Tibial artery (tissue), 4 donors: ENCODE data around the gene RGS2.

Source experiments
- DNase-seq, 2 donors: peaks; one replicate each; pipeline ENCODE4 v3.0.0-alpha.2; 2019
- H3K27ac ChIP-seq, 2 donors: fragments of 200-600 bp; sonication (generic) in 1 of 2; 1 replicate in 1 of 2; 2 replicates in 1 of 2; pipeline ENCODE4 v1.5.1; 2018 to 2019; ENCODE audit warnings: mild to moderate bottlenecking in 1 of 2
- H3K27me3 ChIP-seq, 2 donors: fragments of 200-600 bp; sonication (generic) in 1 of 2; one replicate each; pipeline versions ENCODE4 v1.5.1 to v1.6.0; 2016 to 2019
- H3K36me3 ChIP-seq, 3 donors: fragments of 200-600 bp; sonication (generic) in 2 of 3; one replicate each; pipeline ENCODE4 v1.5.1; 2016 to 2019; ENCODE audit warnings: mild to moderate bottlenecking in 2 of 3
- H3K4me1 ChIP-seq, 4 donors: fragments of 200-600 bp; sonication (generic) in 2 of 4; 1 replicate in 3 of 4; 2 replicates in 1 of 4; pipeline ENCODE4 v1.5.1; 2016 to 2019
- H3K4me3 ChIP-seq, 2 donors: fragments of 200-600 bp; sonication (generic) in 1 of 2; 1 replicate in 1 of 2; 2 replicates in 1 of 2; pipeline ENCODE4 v1.5.1; 2018 to 2019; ENCODE audit warnings: mild to moderate bottlenecking in 2 of 2
- H3K9me3 ChIP-seq, 3 donors: fragments of 200-600 bp; sonication (generic) in 1 of 3; one replicate each; pipeline ENCODE4 v1.5.1; 2016 to 2019
- CTCF ChIP-seq, 2 experiments: fragments of 200-600 bp in 1 of 2; fragments of 450-650 bp in 1 of 2; IDR thresholded peaks; one replicate each; pipeline ENCODE4 v1.5.1; 2017 to 2019; ENCODE audit warnings: antibody characterized with exemption in 2 of 2, mild to moderate bottlenecking in 1 of 2, moderate library complexity in 1 of 2
- intact Hi-C: fragments of 100-400 bp; cut with DNase I; formaldehyde crosslinking; loops from one replicate; pipeline ENCODE4 v1.15.0; 2023; ENCODE audit warnings: low total_unique reads

The RGS2 gene

DNA sequence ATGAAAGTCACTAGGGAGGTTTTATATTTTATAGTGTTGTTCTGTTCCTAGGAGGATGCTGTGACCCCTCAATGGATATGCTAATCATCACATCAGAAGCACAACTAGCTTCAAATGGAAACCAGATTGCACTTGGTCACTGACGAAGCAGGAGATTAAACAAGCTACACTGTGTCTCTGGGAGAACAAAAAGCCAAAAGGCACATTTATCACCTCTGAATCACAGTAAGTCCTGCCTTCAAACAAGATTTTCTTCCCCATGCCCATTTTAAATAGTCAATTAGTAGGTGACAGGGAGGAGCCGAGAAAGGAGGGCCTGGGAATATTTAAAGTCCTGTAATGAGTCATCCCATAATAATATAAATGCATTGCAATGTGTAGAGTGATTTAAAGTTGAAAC, 38.1 kb downstream of the RGS2 start:
- peaks cover 0 to 9% (median 2%) of the 10 kb centered on the region in 4 donors for H3K4me1 ChIP-seq
- intact Hi-C loops: no loop called here
- H3K36me3 ChIP-seq: no peaks in the 10 kb centered on the region
- no peaks in the 10 kb centered on the region for H3K9me3 ChIP-seq
- TF ChIP-seq CTCF (IDR thresholded peaks at IDR 0.05): no peak
- H3K27ac ChIP-seq: no peak overlapping the region
- no peak overlapping the region for H3K4me3 ChIP-seq
- DNase-seq: no peak
- no peaks in the 10 kb centered on the region for H3K27me3 ChIP-seq

- Histone ChIP-seq H3K9me3 (no peaks in the 10 kb centered on the region), H3K27ac (no peak overlapping the region), H3K36me3 (no peaks in the 10 kb centered on the region), H3K4me3 (no peak overlapping the region), H3K4me1 (peaks cover 0 to 9% (median 2%) of the 10 kb centered on the region in 4 donors), H3K27me3 (no peaks in the 10 kb centered on the region)
- no peak for DNase-seq
- intact Hi-C loops: no loop called here
- TF ChIP-seq CTCF (IDR thresholded peaks at IDR 0.05): no peak
Observed at GRCh38 chr1:192849011-192849410, 40.2 kb downstream of the RGS2 start.

DNA sequence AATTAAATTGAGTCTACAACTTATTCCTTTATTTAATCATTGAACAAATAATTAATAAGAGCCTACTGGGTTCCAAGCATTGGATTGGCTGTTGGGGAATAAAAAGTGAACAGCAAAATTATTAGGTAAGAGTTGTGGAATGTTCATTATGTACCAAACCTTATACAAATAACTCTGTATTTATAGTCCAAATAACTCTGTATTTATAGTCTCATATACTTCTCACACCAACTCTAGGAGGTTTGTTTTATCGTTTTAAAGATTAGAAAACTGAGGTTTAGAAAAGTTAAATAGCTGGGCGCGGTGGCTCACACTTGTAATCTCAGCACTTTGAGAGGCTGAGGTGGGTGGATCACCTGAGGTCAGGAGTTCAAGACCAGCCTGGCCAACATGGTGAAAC, 40.6 kb downstream of the RGS2 start:
- Histone ChIP-seq H3K4me1 (peaks cover 0 to 5% (median under 1%) of the 10 kb centered on the region in 4 donors), H3K4me3 (no peak overlapping the region), H3K27me3 (no peaks in the 10 kb centered on the region), H3K27ac (no peak overlapping the region), H3K9me3 (no peaks in the 10 kb centered on the region), H3K36me3 (no peaks in the 10 kb centered on the region)
- intact Hi-C loops: no loop called here
- no peak for TF ChIP-seq CTCF (IDR thresholded peaks at IDR 0.05)
- DNase-seq: no peak

DNA sequence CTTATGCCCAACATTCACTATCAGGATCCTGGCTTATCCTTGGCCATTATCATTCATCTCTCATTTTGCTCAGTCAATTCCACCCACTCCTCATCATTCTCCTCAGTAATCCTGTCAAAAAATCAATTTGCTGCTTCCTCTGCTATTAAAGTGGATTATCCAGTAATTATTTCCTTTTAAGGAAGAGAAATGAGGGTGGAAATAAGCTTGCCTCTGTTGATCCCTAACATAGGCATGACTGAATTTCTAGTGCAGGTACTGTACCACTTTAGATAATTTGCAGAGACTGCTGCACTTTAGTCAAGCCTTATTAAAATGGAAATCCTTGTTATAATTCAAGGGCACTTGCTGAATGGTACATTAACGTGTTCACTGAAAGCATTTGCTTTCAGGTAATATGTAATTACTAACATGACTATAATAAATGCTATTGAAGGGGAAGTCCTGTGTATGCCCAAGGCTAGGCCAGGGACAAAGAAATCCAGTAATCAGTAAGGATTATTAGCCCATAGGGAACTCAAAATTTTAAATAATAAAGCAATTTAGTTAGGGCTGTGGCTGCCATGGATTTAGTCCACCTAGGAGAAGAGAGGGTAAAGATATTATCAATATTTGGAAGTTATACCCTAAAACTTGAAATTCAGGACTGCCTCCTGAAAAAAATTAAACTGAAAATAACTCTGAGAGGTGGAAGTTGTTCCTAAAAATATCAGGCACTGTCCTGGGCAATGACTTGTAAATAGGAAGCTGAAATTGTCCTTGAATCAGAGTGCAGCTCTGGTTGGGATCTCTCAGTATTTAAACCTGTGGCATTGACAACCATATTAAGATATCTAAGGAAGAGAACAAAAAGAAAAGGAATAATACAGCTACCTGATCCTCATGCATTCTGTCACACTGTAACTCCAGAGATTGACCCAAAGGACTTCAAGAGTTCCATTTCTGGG, 43.4 kb downstream of the RGS2 start:
- no peak overlapping the region for H3K4me3 ChIP-seq
- no peaks in the 10 kb centered on the region for H3K9me3 ChIP-seq
- no peaks in the 10 kb centered on the region for H3K4me1 ChIP-seq
- H3K27me3 ChIP-seq: no peaks in the 10 kb centered on the region
- no peak for TF ChIP-seq CTCF (IDR thresholded peaks at IDR 0.05)
- no peaks in the 10 kb centered on the region for H3K36me3 ChIP-seq
- DNase-seq: no peak
- no peak overlapping the region for H3K27ac ChIP-seq
- intact Hi-C loops: no loop called here

DNA sequence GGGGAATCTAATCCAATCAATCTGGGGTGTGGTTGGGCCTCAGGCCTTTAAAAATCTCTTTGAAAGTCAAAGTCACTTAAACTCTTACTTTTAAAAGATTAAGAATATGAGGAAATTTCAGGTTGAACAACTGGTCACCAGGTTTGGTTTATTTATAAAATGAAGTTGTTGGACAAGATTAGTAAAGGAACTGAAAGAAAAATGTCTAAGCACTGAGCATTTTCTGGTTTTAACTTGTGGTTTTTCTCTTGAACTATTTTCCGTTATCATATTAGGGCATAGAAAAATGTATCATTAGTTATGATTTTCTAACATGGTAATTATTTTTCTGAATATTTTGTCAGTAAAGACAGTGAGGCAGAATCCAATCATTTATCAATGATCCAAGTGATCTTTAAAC, 49.6 kb downstream of the RGS2 start:
- H3K36me3 ChIP-seq: no peaks in the 10 kb centered on the region
- no peak overlapping the region for H3K4me3 ChIP-seq
- TF ChIP-seq CTCF (IDR thresholded peaks at IDR 0.05): no peak
- DNase-seq: no peak
- intact Hi-C loops: no loop called here
- no peaks in the 10 kb centered on the region for H3K4me1 ChIP-seq
- no peak overlapping the region for H3K27ac ChIP-seq
- H3K27me3 ChIP-seq: no peaks in the 10 kb centered on the region
- H3K9me3 ChIP-seq: no peaks in the 10 kb centered on the region
